H1 (cell line): ENCODE measurements around the gene ALS2CL. TPM values are rescaled to one million over a fixed set of nuclear protein-coding genes. Genes with fewer than 3 reads are reported as not detected.

Source experiments
- CTCF ChIA-PET: fragments of 300-600 bp; sonication (Branson Sonifier 250); formaldehyde crosslinking; loops from one replicate; lab custom pipeline; 2021; ENCODE audit not compliant: partially characterized antibody; lab: Charles Lee
- POLR2A ChIA-PET: fragments of 300-600 bp; sonication (Branson Sonifier 250); formaldehyde crosslinking; loops from one replicate; lab custom pipeline; 2021; ENCODE audit warnings: inconsistent platforms; ENCODE audit not compliant: partially characterized antibody; lab: Charles Lee
- DNase-seq, 2 experiments: peaks; one replicate each; pipeline versions ENCODE4 v3.0.0 to v3.0.0-alpha.2; 2010 to 2022; ENCODE audit warnings: low spot score in 2 of 2, low read depth in 1 of 2, mixed read lengths in 1 of 2
- FAIRE-seq: peaks from 2 replicates; lab custom pipeline; 2011; peaks lifted over from hg19 to GRCh38; lab: Jason Lieb, UNC
- H2AFZ ChIP-seq: 2 replicates; pipeline ENCODE4 v1.8.1; 2012; ENCODE audit warnings: low read length, inconsistent platforms
- H2AK5ac ChIP-seq: 2 replicates; pipeline ENCODE4 v1.6.1; 2013; ENCODE audit warnings: low read depth, low read length
- H2BK120ac ChIP-seq: replicated peaks from 2 replicates; pipeline ENCODE3; 2013; ENCODE audit warnings: low read depth, low read length, inconsistent platforms
- H2BK12ac ChIP-seq: 2 replicates; pipeline ENCODE4 v1.6.1; 2013; ENCODE audit warnings: low read depth, low read length
- H2BK15ac ChIP-seq: 2 replicates; pipeline ENCODE4 v1.6.1; 2013; ENCODE audit warnings: low read length
- H2BK20ac ChIP-seq: 2 replicates; pipeline ENCODE4 v1.6.1; 2013; ENCODE audit warnings: low read length
- H2BK5ac ChIP-seq: 2 replicates; pipeline ENCODE4 v1.6.1; 2013; ENCODE audit warnings: low read depth, low read length
- H3K14ac ChIP-seq: 2 replicates; pipeline ENCODE4 v1.6.1; 2013; ENCODE audit warnings: inconsistent platforms; ENCODE audit not compliant: insufficient read length
- H3K18ac ChIP-seq: 2 replicates; pipeline ENCODE4 v1.6.1; 2013; ENCODE audit warnings: low read length; ENCODE audit errors: extremely low read depth
- H3K23ac ChIP-seq: 2 replicates; pipeline ENCODE4 v1.6.1; 2013; ENCODE audit warnings: inconsistent platforms; ENCODE audit not compliant: insufficient read length
- H3K23me2 ChIP-seq: 2 replicates; pipeline ENCODE4 v1.6.1; 2013; ENCODE audit warnings: low read depth, low read length
- H3K27ac ChIP-seq: 2 replicates; pipeline ENCODE4 v1.6.1; 2011; ENCODE audit warnings: low read depth, low read length, inconsistent platforms
- H3K27me3 ChIP-seq, 4 experiments: replicated peaks in 1 of 4; 1 replicate in 1 of 4; 2 replicates in 3 of 4; pipeline versions ENCODE4 v1.6.1 to v1.8.1; 2011 to 2013; ENCODE audit warnings: low read length in 3 of 4, mild to moderate bottlenecking in 3 of 4, inconsistent platforms in 2 of 4, mixed read lengths in 2 of 4, moderate library complexity in 1 of 4; ENCODE audit not compliant: control insufficient read depth in 3 of 4, insufficient read depth in 3 of 4; ENCODE audit errors: extremely low read depth in 1 of 4
- H3K36me3 ChIP-seq, 4 experiments: 2 replicates each; pipeline versions ENCODE4 v1.6.1 to v1.8.1; 2011 to 2013; ENCODE audit warnings: mild to moderate bottlenecking in 4 of 4, low read length in 3 of 4, moderate library complexity in 2 of 4, control low read depth in 1 of 4, inconsistent platforms in 1 of 4; ENCODE audit not compliant: insufficient read depth in 4 of 4, control insufficient read depth in 2 of 4
- H3K4ac ChIP-seq: replicated peaks from 2 replicates; pipeline ENCODE3; 2013; ENCODE audit warnings: low read length, low read depth, mixed read lengths, inconsistent platforms; ENCODE audit not compliant: insufficient read length
- H3K4me1 ChIP-seq, 4 experiments: replicated peaks in 1 of 4; 1 replicate in 1 of 4; 2 replicates in 3 of 4; pipeline versions ENCODE4 v1.6.1 to v1.8.1; 2011 to 2013; ENCODE audit warnings: low read length in 3 of 4, inconsistent platforms in 2 of 4, mixed read lengths in 1 of 4; ENCODE audit not compliant: insufficient read depth in 4 of 4, control insufficient read depth in 3 of 4
- H3K4me2 ChIP-seq, 2 experiments: 2 replicates each; pipeline versions ENCODE4 v1.6.1 to v1.8.1; 2011 to 2013; ENCODE audit warnings: low read depth in 2 of 2, low read length in 2 of 2, control low read depth in 1 of 2, inconsistent platforms in 1 of 2, mild to moderate bottlenecking in 1 of 2; ENCODE audit not compliant: insufficient read depth in 1 of 2
- H3K4me3 ChIP-seq, 4 experiments: fragments of 200-600, 300-600 bp in 1 of 4; sonication (generic), shearing (Covaris generic), sonication (Bioruptor Twin) in 1 of 4; 2 replicates each; pipeline versions ENCODE4 v1.5.1 to v1.8.1; 2011 to 2016; ENCODE audit warnings: low read length in 4 of 4, low read depth in 3 of 4, control low read depth in 2 of 4, inconsistent platforms in 2 of 4, mild to moderate bottlenecking in 2 of 4, mixed read lengths in 1 of 4, moderate library complexity in 1 of 4; ENCODE audit not compliant: insufficient read depth in 2 of 4; ENCODE audit errors: extremely low read depth in 1 of 4
- H3K56ac ChIP-seq: replicated peaks from 2 replicates; pipeline ENCODE3; 2013; ENCODE audit warnings: low read depth, mild to moderate bottlenecking, mixed read lengths, low read length, inconsistent platforms; ENCODE audit not compliant: insufficient read length
- H3K79me1 ChIP-seq: 2 replicates; pipeline ENCODE4 v1.6.1; 2013; ENCODE audit warnings: low read depth, low read length, control low read depth
- H3K79me2 ChIP-seq, 2 experiments: 2 replicates each; pipeline versions ENCODE4 v1.6.1 to v1.8.1; 2012 to 2013; ENCODE audit warnings: low read length in 2 of 2, mild to moderate bottlenecking in 2 of 2, inconsistent platforms in 1 of 2; ENCODE audit not compliant: insufficient read depth in 2 of 2, control insufficient read depth in 1 of 2
- H3K9ac ChIP-seq, 4 experiments: replicated peaks in 1 of 4; 1 replicate in 1 of 4; 2 replicates in 3 of 4; pipeline versions ENCODE4 v1.6.1 to v1.8.1; 2011 to 2013; ENCODE audit warnings: low read depth in 3 of 4, low read length in 3 of 4, control low read depth in 2 of 4, mild to moderate bottlenecking in 2 of 4, moderate library complexity in 2 of 4, inconsistent platforms in 1 of 4; ENCODE audit errors: extremely low read depth in 1 of 4
- H3K9me3 ChIP-seq, 2 experiments: 2 replicates each; pipeline versions ENCODE4 v1.6.1 to v1.8.1; 2012 to 2013; ENCODE audit warnings: mild to moderate bottlenecking in 2 of 2, moderate library complexity in 2 of 2, control low read depth in 1 of 2, inconsistent platforms in 1 of 2, low read depth in 1 of 2, low read length in 1 of 2, mixed read lengths in 1 of 2; ENCODE audit not compliant: insufficient read depth in 2 of 2
- H4K20me1 ChIP-seq, 2 experiments: replicated peaks in 1 of 2; 2 replicates each; pipeline versions ENCODE3 to v1.8.1; 2011 to 2013; ENCODE audit warnings: inconsistent platforms in 2 of 2, low read length in 2 of 2, mild to moderate bottlenecking in 1 of 2; ENCODE audit not compliant: insufficient read depth in 2 of 2, control insufficient read depth in 1 of 2
- H4K5ac ChIP-seq: 2 replicates; pipeline ENCODE4 v1.6.1; 2013; ENCODE audit warnings: low read length, low read depth, mixed read lengths, inconsistent platforms; ENCODE audit not compliant: insufficient read length
- H4K8ac ChIP-seq: 2 replicates; pipeline ENCODE4 v1.8.0; 2013; ENCODE audit warnings: mild to moderate bottlenecking, moderate library complexity, low read length, inconsistent platforms; ENCODE audit not compliant: insufficient read depth; ENCODE audit errors: extremely low read depth
- H4K91ac ChIP-seq: replicated peaks from 2 replicates; pipeline ENCODE3; 2013; ENCODE audit warnings: low read length, mixed read lengths, inconsistent platforms; ENCODE audit not compliant: insufficient read length
- CTCF ChIP-seq, 3 experiments: IDR thresholded peaks; 1 replicate in 2 of 3; 2 replicates in 1 of 3; pipeline versions ENCODE4 v1.5.1 to v1.6.1; 2011; ENCODE audit warnings: low read length in 3 of 3, mild to moderate bottlenecking in 3 of 3, inconsistent platforms in 2 of 3, low read depth in 1 of 3, moderate library complexity in 1 of 3; ENCODE audit not compliant: insufficient read depth in 1 of 3; ENCODE audit errors: control extremely low read depth in 1 of 3
- KDM1A ChIP-seq: fragments of 200-600, 300-600 bp; sonication (generic); IDR thresholded peaks from 2 replicates; pipeline ENCODE4 v1.7.1; 2016; ENCODE audit warnings: mild to moderate bottlenecking, low read length, borderline replicate concordance
- MAX ChIP-seq: IDR thresholded peaks from 2 replicates; pipeline ENCODE4 v1.6.1; 2012; ENCODE audit warnings: inconsistent platforms
- RAD21 ChIP-seq, 2 experiments: IDR thresholded peaks in 1 of 2; conservative IDR thresholded peaks in 1 of 2; 2 replicates each; pipeline ENCODE4 v1.6.1; 2011; ENCODE audit warnings: low read depth in 2 of 2, low read length in 2 of 2, improper control_type of control experiment in 1 of 2, inconsistent platforms in 1 of 2, mild to moderate bottlenecking in 1 of 2, moderate library complexity in 1 of 2
- WGBS, 2 experiments: shearing (Covaris generic) in 1 of 2; methylation state at CpG; one replicate each; pipeline versions ENCODE4 v1.1.6 to v1.1.7; 2013 to 2015; ENCODE audit warnings: low lambda C conversion rate in 2 of 2, mixed read lengths in 2 of 2, inconsistent platforms in 1 of 2, low coverage in 1 of 2, missing lambda C conversion rate in 1 of 2; ENCODE audit not compliant: insufficient replicate concordance in 2 of 2, insufficient coverage in 1 of 2, insufficient read length in 1 of 2; ENCODE audit errors: extremely low coverage in 1 of 2, missing lambda C conversion rate in 1 of 2; 5-methylcytosine and 5-hydroxymethylcytosine counted together
- polyA plus RNA-seq, 7 experiments: library from polyadenylated mRNA; depleted of rRNA in 3 of 7; stranded (reverse) in 5 of 7; unstranded in 2 of 7; fragments of >200 nt in 5 of 7; fragments of 200-250 nt in 2 of 7; gene quantifications; 1 replicate in 5 of 7; 2 replicates in 1 of 7; 4 replicates in 1 of 7; pipeline versions ENCODE4 v1.2.1 to v1.2.3, GENCODE V29; 2011 to 2013; ENCODE audit warnings: missing spikeins in 2 of 7, mixed read lengths in 2 of 7
- total RNA-seq: library from RNA; stranded (reverse); fragmentation: NEBNext Ultra II Directional; extraction: Animal tissue kit (Norgen Biotek cat#: 25700); gene quantifications from 2 replicates; pipeline ENCODE4 v1.2.1, GENCODE V29; 2021

Gene ALS2CL
- total and polyA plus RNA-seq, 2 of the 8 experiments (the other 6 are each of a cell fraction or from before 2014, with no cell fraction given), result 4.8 to 5.4 TPM

- H4K5ac ChIP-seq, result no peak overlapping the region
- no peak overlapping the region for H2AK5ac ChIP-seq
- no peak overlapping the region for H4K91ac ChIP-seq
- peaks cover 0 to 1% of the 10 kb centered on the region in 2 experiments for H4K20me1 ChIP-seq
- no peak overlapping the region for H2BK20ac ChIP-seq
- WGBS, 2 experiments, result 88% methylated on average over 12 of the region's 12 CpGs; no CpG with 5 or more reads in 1 of the 2 experiments
- H2BK15ac ChIP-seq, result no peak overlapping the region
- no peaks in the 10 kb centered on the region for H3K79me2 ChIP-seq
- no peak overlapping the region for H3K23ac ChIP-seq
- H2BK12ac ChIP-seq, result no peak overlapping the region
- H3K4me3 ChIP-seq, result no peak overlapping the region
- no peak overlapping the region for H3K14ac ChIP-seq
- H3K4me2 ChIP-seq, result no peak overlapping the region
- ChIA-PET POLR2A (interaction anchor here (1.0 to 1.2 kb wide), 2 partner anchors 10 to 89 kb away, joined by 3 read pairs; no protein-coding TSS in a partner anchor), CTCF (interaction anchor here (0.6 to 4.2 kb wide), 19 partner anchors 10 to 283 kb away, joined by 3 to 32 read pairs (median 4); partner anchors contain the start of gene ALS2CL)
- H3K18ac ChIP-seq, result no peak overlapping the region
- H2BK5ac ChIP-seq, result no peak overlapping the region
- H2AFZ ChIP-seq, result no peak overlapping the region
- no peak overlapping the region for H2BK120ac ChIP-seq
- H3K23me2 ChIP-seq, result no peaks in the 10 kb centered on the region
- DNase-seq (no peak), FAIRE-seq (no peak)
- H3K27me3 ChIP-seq, result no peaks in the 10 kb centered on the region
- H3K36me3 ChIP-seq, result no peaks in the 10 kb centered on the region
- no peaks in the 10 kb centered on the region for H3K79me1 ChIP-seq
- peak in 2 of 3 experiments; percentile 30 to 53; a peak in 2 of 4 replicates for TF ChIP-seq CTCF (IDR thresholded peaks at IDR 0.05; ENCODE audit: control extremely low read depth in 1 of 3, insufficient read depth in 1 of 3, low read depth in 1 of 3, low read length in 3 of 3)
- TF ChIP-seq RAD21 (IDR thresholded peaks at IDR 0.05 in 1 of 2, conservative IDR thresholded peaks at IDR 0.05 in 1 of 2; ENCODE audit: low read depth in 2 of 2, low read length in 2 of 2), result peak; percentile 1 to 35; a peak in 1 of 4 replicates
- TF ChIP-seq MAX, result no peak
- TF ChIP-seq KDM1A, result peak; percentile 86; the same call in 1 of the 2 replicates
- H3K4me1 ChIP-seq, result no peaks in the 10 kb centered on the region; a peak in 1 of 7 replicates
- no peak overlapping the region for H3K9ac ChIP-seq
- no peak overlapping the region for H3K56ac ChIP-seq
- no peak overlapping the region for H3K27ac ChIP-seq
- no peaks in the 10 kb centered on the region for H3K9me3 ChIP-seq
- H4K8ac ChIP-seq, result no peak overlapping the region
- H3K4ac ChIP-seq, result no peak overlapping the region
Measured at GRCh38 chr3:46674031-46674845, 19.2 kb downstream of the ALS2CL start.
